D721Med (cell line): ENCODE results near the gene PDE4B.
"Not testable (repeated sequence)": the region's sequence is repeated elsewhere in the genome, so short reads cannot be mapped to it uniquely, and the experiment has no call there.

Experiments used
- DNase-seq: peaks from one replicate; pipeline ENCODE4 v3.0.0; 2011; ENCODE audit warnings: low spot score; ENCODE audit not compliant: insufficient read length
- FAIRE-seq: peaks from 2 replicates; lab custom pipeline; 2011; peaks lifted over from hg19 to GRCh38; lab: Jason Lieb, UNC
- TF ChIP-seq, protein P1 (sequence below): IDR thresholded peaks from 2 replicates; pipeline ENCODE4 v1.5.1; 2012; ENCODE audit warnings: mild to moderate bottlenecking, control low read depth; ENCODE audit not compliant: insufficient read depth; ENCODE audit errors: missing control alignments

PDE4B gene

DNA sequence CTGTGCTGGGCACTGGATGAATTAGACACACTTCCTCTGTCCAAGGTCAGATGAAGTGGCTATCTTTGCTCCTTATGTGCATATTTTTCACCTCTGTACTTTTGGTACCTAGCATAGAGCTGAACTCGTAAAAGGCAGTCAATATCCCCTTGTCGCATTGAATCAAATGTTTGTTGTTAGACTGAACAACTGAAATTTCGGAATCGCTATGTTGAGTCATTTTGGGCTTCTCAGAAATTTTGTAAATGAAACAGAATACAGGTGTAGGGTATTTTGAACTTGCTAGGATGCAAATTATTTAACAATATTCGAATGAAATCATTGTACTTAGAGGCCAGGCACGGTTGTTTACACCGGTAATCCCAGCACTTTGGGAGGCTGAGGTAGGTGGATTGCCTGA is 48.0 kb downstream of the PDE4B start:
- TF ChIP-seq, protein P1, sequence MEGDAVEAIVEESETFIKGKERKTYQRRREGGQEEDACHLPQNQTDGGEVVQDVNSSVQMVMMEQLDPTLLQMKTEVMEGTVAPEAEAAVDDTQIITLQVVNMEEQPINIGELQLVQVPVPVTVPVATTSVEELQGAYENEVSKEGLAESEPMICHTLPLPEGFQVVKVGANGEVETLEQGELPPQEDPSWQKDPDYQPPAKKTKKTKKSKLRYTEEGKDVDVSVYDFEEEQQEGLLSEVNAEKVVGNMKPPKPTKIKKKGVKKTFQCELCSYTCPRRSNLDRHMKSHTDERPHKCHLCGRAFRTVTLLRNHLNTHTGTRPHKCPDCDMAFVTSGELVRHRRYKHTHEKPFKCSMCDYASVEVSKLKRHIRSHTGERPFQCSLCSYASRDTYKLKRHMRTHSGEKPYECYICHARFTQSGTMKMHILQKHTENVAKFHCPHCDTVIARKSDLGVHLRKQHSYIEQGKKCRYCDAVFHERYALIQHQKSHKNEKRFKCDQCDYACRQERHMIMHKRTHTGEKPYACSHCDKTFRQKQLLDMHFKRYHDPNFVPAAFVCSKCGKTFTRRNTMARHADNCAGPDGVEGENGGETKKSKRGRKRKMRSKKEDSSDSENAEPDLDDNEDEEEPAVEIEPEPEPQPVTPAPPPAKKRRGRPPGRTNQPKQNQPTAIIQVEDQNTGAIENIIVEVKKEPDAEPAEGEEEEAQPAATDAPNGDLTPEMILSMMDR: no peak
- FAIRE-seq: no peak

DNA sequence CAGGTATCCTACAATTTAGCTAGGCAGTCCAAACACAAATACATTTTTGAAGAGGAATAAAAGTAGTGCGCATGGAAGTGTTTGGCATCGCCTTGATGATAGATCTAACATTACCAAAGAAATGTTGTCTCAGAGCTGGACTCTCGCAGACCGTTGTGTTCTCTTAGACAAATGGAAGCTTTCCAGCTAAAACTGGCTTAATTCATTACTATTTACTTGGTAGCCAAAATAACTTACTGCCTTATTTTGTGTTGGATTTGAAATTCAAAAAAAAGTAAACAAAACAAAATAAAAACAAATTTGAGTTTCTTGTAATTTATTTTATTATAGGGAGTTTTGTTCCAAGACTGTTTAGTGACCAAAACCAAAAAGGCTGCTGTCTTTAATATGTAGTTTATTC is 51.6 kb downstream of the PDE4B start:
- no peak for DNase-seq
- TF ChIP-seq, protein P1: no peak
- no peak for FAIRE-seq

More for the DNA sequence above, 48.0 kb downstream of the PDE4B start:
- DNase-seq: no peak

GRCh38 chr1:65844821-65845534 is 52.3 kb downstream of the PDE4B start:
- TF ChIP-seq, protein P1: no peak
- no peak for FAIRE-seq
- DNase-seq: no peak

GRCh38 chr1:65845535-65846060 is 52.9 kb downstream of the PDE4B start:
- no peak for FAIRE-seq
- TF ChIP-seq, protein P1: no peak
- DNase-seq: no peak

DNA sequence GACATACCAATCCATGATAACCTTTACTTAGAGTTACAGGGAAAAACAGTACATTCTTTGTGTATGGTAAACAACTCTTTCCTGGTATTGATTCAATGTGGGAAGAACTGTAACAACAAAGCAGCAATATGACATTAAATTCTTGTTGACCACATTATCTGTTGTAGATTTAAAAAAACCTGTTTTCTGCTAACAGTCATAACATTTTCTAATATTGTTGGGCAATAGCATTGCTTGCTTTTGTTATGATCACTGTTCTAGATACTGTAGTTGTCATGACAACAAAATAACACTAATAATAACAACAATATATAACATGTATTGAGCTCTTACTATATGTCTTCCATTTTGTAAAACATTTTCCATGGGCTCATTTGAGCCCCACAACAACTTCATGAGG is 54.2 kb downstream of the PDE4B start:
- TF ChIP-seq, protein P1: no peak
- DNase-seq (no peak), FAIRE-seq (peak; percentile 11)

- no peak for FAIRE-seq
- DNase-seq: no peak
These were observed 57.6 kb downstream of the PDE4B start for GRCh38 chr1:65850281-65850680.

DNA sequence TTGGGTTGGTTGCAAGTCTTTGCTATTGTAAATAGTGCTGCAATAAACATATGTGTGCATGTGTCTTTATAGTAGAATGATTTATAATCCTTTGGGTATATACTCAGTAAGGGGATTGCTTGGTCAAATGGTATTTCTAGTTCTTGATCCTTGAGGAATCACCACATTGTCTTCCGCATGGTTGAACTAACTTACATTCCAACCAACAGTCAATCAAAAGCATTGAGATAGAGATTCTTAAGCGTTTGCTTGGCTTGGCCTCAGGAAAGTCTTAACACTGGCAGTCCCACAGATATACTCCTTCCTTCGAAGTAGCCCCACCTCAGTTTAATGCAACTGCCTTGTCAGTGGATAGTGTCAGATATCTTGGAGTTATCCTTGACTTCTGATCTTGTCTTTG is 63.9 kb downstream of the PDE4B start:
- FAIRE-seq, DNase-seq: not testable (repeated sequence)

More at GRCh38 chr1:65850281-65850680, 57.6 kb downstream of the PDE4B start:
- TF ChIP-seq, protein P1: no peak

DNA sequence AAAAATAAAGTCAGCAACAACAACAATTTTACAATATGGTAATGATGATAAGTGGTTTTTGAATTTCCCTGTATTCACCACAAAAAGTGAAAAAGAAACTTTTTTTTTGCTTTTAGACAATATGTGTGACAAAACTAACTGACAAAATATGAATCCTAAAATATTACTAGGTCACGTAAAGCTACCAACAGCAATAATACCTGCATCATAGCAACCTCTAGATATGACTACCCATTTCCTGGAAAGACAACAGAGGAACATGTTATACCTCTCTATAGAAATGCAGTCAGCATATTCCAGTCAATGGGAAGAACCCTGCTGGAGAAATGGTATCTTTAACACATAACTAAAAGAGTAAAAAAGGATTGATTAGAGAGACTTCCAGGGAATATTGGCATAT is 73.7 kb downstream of the PDE4B start:
- no peak for FAIRE-seq
- DNase-seq: no peak
- TF ChIP-seq, protein P1: no peak
